ENCODE results near the gene SNRPB. TPM values are rescaled to one million over a fixed set of nuclear protein-coding genes. Genes with fewer than 3 reads are reported as not detected.

The SNRPB gene
- total RNA-seq, 4 donors from 2014 or later = 119 to 176 (median 133) TPM

GRCh38 chr20:2515203-2515602 is 44.6 kb upstream of the SNRPB start:
- intact Hi-C loops (cut with DNase I) = no loop called here
- H3K9me3 ChIP-seq = no peaks in the 10 kb centered on the region
- no peaks in the 10 kb centered on the region for H3K27me3 ChIP-seq
- 75 to 82% methylated on average over 1 of the region's 1 CpG for WGBS, 2 donors
- no peak for TF ChIP-seq POLR2A (IDR thresholded peaks at IDR 0.05)
- TF ChIP-seq, protein P1, sequence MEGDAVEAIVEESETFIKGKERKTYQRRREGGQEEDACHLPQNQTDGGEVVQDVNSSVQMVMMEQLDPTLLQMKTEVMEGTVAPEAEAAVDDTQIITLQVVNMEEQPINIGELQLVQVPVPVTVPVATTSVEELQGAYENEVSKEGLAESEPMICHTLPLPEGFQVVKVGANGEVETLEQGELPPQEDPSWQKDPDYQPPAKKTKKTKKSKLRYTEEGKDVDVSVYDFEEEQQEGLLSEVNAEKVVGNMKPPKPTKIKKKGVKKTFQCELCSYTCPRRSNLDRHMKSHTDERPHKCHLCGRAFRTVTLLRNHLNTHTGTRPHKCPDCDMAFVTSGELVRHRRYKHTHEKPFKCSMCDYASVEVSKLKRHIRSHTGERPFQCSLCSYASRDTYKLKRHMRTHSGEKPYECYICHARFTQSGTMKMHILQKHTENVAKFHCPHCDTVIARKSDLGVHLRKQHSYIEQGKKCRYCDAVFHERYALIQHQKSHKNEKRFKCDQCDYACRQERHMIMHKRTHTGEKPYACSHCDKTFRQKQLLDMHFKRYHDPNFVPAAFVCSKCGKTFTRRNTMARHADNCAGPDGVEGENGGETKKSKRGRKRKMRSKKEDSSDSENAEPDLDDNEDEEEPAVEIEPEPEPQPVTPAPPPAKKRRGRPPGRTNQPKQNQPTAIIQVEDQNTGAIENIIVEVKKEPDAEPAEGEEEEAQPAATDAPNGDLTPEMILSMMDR (IDR thresholded peaks at IDR 0.05) = no peak
- H3K27ac ChIP-seq = no peak overlapping the region
- no peak overlapping the region for H3K4me3 ChIP-seq (replicated peaks in 1 of 3)
- H3K4me1 ChIP-seq = peaks cover 0 to 4% of the 10 kb centered on the region in 2 donors
- H3K36me3 ChIP-seq = no peaks in the 10 kb centered on the region
- no peak for DNase-seq

GRCh38 chr20:2509794-2510193 is 39.2 kb upstream of the SNRPB start:
- TF ChIP-seq, protein P1 (IDR thresholded peaks at IDR 0.05) = no peak
- TF ChIP-seq POLR2A (IDR thresholded peaks at IDR 0.05) = no peak
- Histone ChIP-seq H3K4me1 (peaks cover 12 to 13% of the 10 kb centered on the region in 2 donors), H3K27me3 (no peaks in the 10 kb centered on the region), H3K4me3 (replicated peaks in 1 of 3) (no peak overlapping the region), H3K36me3 (no peaks in the 10 kb centered on the region), H3K27ac (no peak overlapping the region), H3K9me3 (no peaks in the 10 kb centered on the region)
- no peak for DNase-seq
- 80 to 87% methylated on average over 3 of the region's 3 CpGs for WGBS, 2 donors
- intact Hi-C loops (cut with DNase I) = loop anchor here (5.0 kb wide), 1 partner anchor 37 kb away; the partner anchor contains the start of gene SNRPB

- Histone ChIP-seq H3K4me1 (peaks cover 12 to 13% of the 10 kb centered on the region in 2 donors), H3K36me3 (no peaks in the 10 kb centered on the region), H3K4me3 (replicated peaks in 1 of 3) (peak overlapping the region; percentile 67 to 80 (median 75)), H3K27me3 (no peaks in the 10 kb centered on the region), H3K9me3 (no peaks in the 10 kb centered on the region), H3K27ac (peak overlapping the region; percentile 74 to 93 (median 85))
- 46 to 49% methylated on average over 9 of the region's 9 CpGs for WGBS, 2 donors
- TF ChIP-seq, protein P1 (IDR thresholded peaks at IDR 0.05) = no peak
- TF ChIP-seq POLR2A (IDR thresholded peaks at IDR 0.05) = no peak
- peak in 1 of 2 donors; percentile 2 for DNase-seq
- intact Hi-C loops (cut with DNase I) = loop anchor here (5.0 kb wide), 1 partner anchor 37 kb away; the partner anchor contains the start of gene SNRPB
These were observed 38.8 kb upstream of the SNRPB start for GRCh38 chr20:2509468-2509781.

DNA sequence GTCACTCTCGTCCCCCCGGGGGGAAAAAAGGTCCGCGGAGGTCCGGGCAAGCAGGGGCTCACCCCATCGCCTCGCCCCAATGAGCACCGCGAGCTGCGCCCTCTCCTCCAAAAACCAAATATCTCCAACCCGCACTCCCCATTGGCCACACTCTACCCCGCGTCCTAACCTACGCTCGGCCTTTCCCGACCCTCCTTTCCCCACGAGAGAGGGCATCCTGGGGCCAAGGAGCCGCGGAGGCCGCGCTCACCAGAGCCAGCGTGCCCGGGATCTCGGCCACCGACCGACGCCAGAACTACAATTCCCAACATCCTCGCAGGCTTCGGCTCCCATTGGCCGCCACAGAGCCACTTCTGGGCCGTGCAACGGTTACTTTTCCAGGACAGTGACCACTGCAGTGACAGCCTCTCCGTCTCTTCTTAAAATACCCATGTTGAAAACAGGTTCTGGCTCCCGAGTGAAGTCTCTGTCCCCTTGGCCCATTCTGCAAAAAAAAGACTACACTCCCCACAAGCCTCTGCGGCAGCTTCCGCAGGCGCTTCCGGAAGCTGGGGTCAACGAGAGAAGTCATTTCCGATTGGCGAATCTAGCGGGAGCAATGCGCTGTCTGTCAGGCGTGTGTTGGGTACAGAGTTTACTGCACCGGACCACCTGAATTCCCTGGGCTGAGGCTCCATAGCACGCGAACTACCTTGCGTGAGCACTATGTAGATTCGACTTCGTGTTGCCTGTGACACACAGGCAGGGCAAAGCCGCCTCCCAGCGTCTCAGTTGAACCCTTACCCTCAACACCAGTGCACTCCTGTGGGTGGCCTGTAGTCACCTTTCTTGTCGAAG is 38.3 kb upstream of the SNRPB start, which contains the start of gene ZNF343:
Gene ZNF343, minus strand, starts transcription at position 285 of the 837 bp plus-strand sequence. CDS start 15,020 bp downstream, outside the sequence.
- Histone ChIP-seq H3K4me1 (peaks cover 12 to 13% of the 10 kb centered on the region in 2 donors), H3K4me3 (replicated peaks in 1 of 3) (peak within 1 kb of the TSS; percentile 67 to 80 (median 75)), H3K9me3 (no peaks in the 10 kb centered on the region), H3K36me3 (no peaks in the 10 kb centered on the region), H3K27me3 (no peaks in the 10 kb centered on the region), H3K27ac (peak within 1 kb of the TSS; percentile 74 to 93 (median 85))
- intact Hi-C loops (cut with DNase I) = loop anchor here (5.0 kb wide), 1 partner anchor 37 kb away; the partner anchor contains the start of gene SNRPB
- peak; percentile 76 to 80 for DNase-seq
- 1 to 2% methylated on average over 29 to 50 of the region's 53 CpGs for WGBS, 2 donors
- TF ChIP-seq POLR2A (IDR thresholded peaks at IDR 0.05) = peak in 1 of 2 donors; percentile 61
- TF ChIP-seq, protein P1 (IDR thresholded peaks at IDR 0.05) = no peak
